MCF 10A (cell line): ENCODE measurements around the gene RAB11FIP5. TPM values are rescaled to one million over a fixed set of nuclear protein-coding genes. Genes with fewer than 3 reads are reported as not detected.

Source experiments
- BruUV-seq: library from RNA; stranded (reverse); fragments of 400-500 nt; replicated peaks from 2 replicates; lab custom pipeline; 2021; lab: Mats Ljungman, UMichigan
- CTCF ChIA-PET: fragments of 300-600 bp; sonication (Branson Sonifier 250); formaldehyde crosslinking; extraction: SDS; loops from one replicate; lab custom pipeline; 2021; ENCODE audit warnings: antibody characterized with exemption, inconsistent platforms; lab: Yijun Ruan, JAX
- POLR2A ChIA-PET: fragments of 300-600, 350-650 bp; sonication (Branson Sonifier 250); formaldehyde crosslinking; extraction: SDS; loops from one replicate; lab custom pipeline; 2020; ENCODE audit warnings: antibody characterized with exemption, inconsistent platforms; lab: Yijun Ruan, JAX
- DNase-seq: peaks from one replicate; pipeline ENCODE4 v3.0.0-alpha.2; 2018; ENCODE audit not compliant: unreplicated experiment
- H3K27ac Mint-ChIP-seq: one replicate; pipeline ENCODE4 v1.8.0; 2022; ENCODE audit warnings: mild to moderate bottlenecking, low read depth, mixed read lengths; ENCODE audit not compliant: unreplicated experiment
- H3K27me3 Mint-ChIP-seq: one replicate; pipeline ENCODE4 v1.8.0; 2022; ENCODE audit warnings: mixed read lengths; ENCODE audit not compliant: insufficient read depth, unreplicated experiment
- H3K36me3 Mint-ChIP-seq: one replicate; pipeline ENCODE4 v1.8.0; 2022; ENCODE audit warnings: mild to moderate bottlenecking, moderate library complexity, mixed read lengths; ENCODE audit not compliant: insufficient read depth, unreplicated experiment
- H3K4me1 Mint-ChIP-seq: one replicate; pipeline ENCODE4 v1.8.0; 2022; ENCODE audit warnings: mixed read lengths; ENCODE audit not compliant: insufficient read depth, unreplicated experiment
- H3K4me3 Mint-ChIP-seq: one replicate; pipeline ENCODE4 v1.8.0; 2022; ENCODE audit warnings: mild to moderate bottlenecking, moderate library complexity, mixed read lengths; ENCODE audit not compliant: unreplicated experiment
- H3K9me3 Mint-ChIP-seq: one replicate; pipeline ENCODE4 v1.8.0; 2022; ENCODE audit warnings: mixed read lengths; ENCODE audit not compliant: unreplicated experiment
- intact Hi-C: fragments of 100-400 bp; cut with micrococcal nuclease; formaldehyde crosslinking; loops from 2 replicates; pipeline ENCODE4 v1.14.1; 2022
- total RNA-seq: library from RNA; stranded (reverse); gene quantifications from 2 replicates; pipeline ENCODE4 v1.2.3, GENCODE V29; 2022
- TF ChIP-seq, protein P1 (sequence below): fragments of 200-600 bp; IDR thresholded peaks from one replicate; pipeline ENCODE4 v1.8.0; 2022; ENCODE audit warnings: antibody characterized with exemption, mild to moderate bottlenecking; ENCODE audit not compliant: unreplicated experiment

Gene RAB11FIP5
- total RNA-seq, 1 experiment from 2014 or later = 36.9 TPM

DNA sequence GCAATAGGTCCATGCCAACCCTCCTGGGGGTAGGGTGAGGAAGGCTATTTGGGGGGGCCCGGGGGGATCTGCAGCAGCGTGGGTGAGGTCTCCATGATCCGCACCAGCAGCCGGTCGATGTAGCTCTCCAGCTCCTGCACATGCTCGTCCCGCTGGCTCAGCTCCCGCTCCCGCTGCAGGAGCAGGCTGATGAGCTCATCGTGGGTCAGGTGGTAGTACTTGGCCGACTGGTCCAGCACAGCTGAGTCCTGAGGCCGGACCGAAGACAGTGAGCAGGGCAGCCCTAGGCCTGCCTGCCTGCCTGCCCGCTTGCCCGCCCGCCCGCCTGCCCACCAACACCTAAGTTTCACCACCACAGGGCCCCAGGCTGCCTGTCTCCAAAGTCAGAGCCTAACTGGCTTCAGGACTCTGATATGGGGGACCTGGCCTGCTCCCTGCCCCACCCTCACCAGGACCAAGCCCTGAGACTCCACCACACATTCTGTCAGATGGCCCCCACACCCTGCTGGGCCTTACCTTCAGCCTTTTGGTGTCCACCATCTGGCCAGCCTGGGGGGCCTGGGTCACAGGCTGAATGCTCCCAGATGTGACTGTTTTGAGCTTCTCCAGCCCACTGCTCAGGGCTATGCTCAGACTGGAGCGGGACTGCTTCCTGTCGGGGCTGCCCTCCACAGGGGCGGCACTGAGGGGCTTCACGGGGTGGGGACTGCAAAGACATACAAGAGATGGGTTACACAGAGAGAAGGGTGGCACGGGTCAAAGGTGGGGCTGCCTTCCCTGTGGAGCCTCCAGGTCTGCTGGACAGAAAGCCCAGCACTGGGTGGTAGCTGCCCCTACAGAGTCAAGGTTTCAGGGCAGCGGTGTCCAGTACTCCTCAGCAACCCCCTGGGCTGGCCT is 37.0 kb downstream of the RAB11FIP5 start:
- POLR2A ChIA-PET = no interaction called here
- intact Hi-C loops = no loop called here
- TF ChIP-seq, protein P1, sequence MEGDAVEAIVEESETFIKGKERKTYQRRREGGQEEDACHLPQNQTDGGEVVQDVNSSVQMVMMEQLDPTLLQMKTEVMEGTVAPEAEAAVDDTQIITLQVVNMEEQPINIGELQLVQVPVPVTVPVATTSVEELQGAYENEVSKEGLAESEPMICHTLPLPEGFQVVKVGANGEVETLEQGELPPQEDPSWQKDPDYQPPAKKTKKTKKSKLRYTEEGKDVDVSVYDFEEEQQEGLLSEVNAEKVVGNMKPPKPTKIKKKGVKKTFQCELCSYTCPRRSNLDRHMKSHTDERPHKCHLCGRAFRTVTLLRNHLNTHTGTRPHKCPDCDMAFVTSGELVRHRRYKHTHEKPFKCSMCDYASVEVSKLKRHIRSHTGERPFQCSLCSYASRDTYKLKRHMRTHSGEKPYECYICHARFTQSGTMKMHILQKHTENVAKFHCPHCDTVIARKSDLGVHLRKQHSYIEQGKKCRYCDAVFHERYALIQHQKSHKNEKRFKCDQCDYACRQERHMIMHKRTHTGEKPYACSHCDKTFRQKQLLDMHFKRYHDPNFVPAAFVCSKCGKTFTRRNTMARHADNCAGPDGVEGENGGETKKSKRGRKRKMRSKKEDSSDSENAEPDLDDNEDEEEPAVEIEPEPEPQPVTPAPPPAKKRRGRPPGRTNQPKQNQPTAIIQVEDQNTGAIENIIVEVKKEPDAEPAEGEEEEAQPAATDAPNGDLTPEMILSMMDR = no peak
- no peak for DNase-seq
- H3K9me3 Mint-ChIP-seq = no peaks in the 10 kb centered on the region
- H3K4me1 Mint-ChIP-seq = peaks cover 7% of the 10 kb centered on the region
- CTCF ChIA-PET = interaction anchor here (1.0 to 3.6 kb wide), 3 partner anchors 10 to 86 kb away, joined by 3 to 31 read pairs (median 6); no protein-coding TSS in a partner anchor
- no peaks in the 10 kb centered on the region for H3K27me3 Mint-ChIP-seq
- peaks cover 33% of the 10 kb centered on the region for H3K36me3 Mint-ChIP-seq
- no peak overlapping the region for H3K4me3 Mint-ChIP-seq
- H3K27ac Mint-ChIP-seq = no peak overlapping the region
- BruUV-seq = no TSS peak

GRCh38 chr2:73074110-73075069 is 38.4 kb downstream of the RAB11FIP5 start:
- no peak overlapping the region for H3K27ac Mint-ChIP-seq
- TF ChIP-seq, protein P1 = no peak
- intact Hi-C loops = loop anchor here (5.0 kb wide), 2 partner anchors 88 to 182 kb away; no protein-coding TSS in a partner anchor
- BruUV-seq = no TSS peak
- no peaks in the 10 kb centered on the region for H3K27me3 Mint-ChIP-seq
- peaks cover 33% of the 10 kb centered on the region for H3K36me3 Mint-ChIP-seq
- no peak for DNase-seq
- ChIA-PET CTCF (interaction anchor here (0.5 to 3.6 kb wide), 7 partner anchors 11 to 181 kb away, joined by 3 to 31 read pairs (median 6); no protein-coding TSS in a partner anchor), POLR2A (interaction anchor here (1.6 kb wide), 1 partner anchor 36 kb away, joined by 4 read pairs; no protein-coding TSS in a partner anchor)
- no peaks in the 10 kb centered on the region for H3K9me3 Mint-ChIP-seq
- no peak overlapping the region for H3K4me3 Mint-ChIP-seq
- H3K4me1 Mint-ChIP-seq = peaks cover 17% of the 10 kb centered on the region

GRCh38 chr2:73072416-73072815 is 40.3 kb downstream of the RAB11FIP5 start:
- H3K36me3 Mint-ChIP-seq = peaks cover 33% of the 10 kb centered on the region
- no peaks in the 10 kb centered on the region for H3K27me3 Mint-ChIP-seq
- H3K4me1 Mint-ChIP-seq = peaks cover 34% of the 10 kb centered on the region
- intact Hi-C loops = loop anchor here (5.0 kb wide), 2 partner anchors 90 to 180 kb away; no protein-coding TSS in a partner anchor
- TF ChIP-seq, protein P1 = no peak
- peak overlapping the region; percentile 88 for H3K4me3 Mint-ChIP-seq
- peak overlapping the region; percentile 88 for H3K27ac Mint-ChIP-seq
- no peak for DNase-seq
- BruUV-seq = no TSS peak
- ChIA-PET POLR2A (interaction anchor here (1.0 to 2.3 kb wide), 2 partner anchors 9 to 10 kb away, joined by 4 to 7 read pairs; no protein-coding TSS in a partner anchor), CTCF (interaction anchor here (0.8 to 1.7 kb wide), 3 partner anchors 13 to 140 kb away, joined by 3 to 15 read pairs (median 5); no protein-coding TSS in a partner anchor)
- no peaks in the 10 kb centered on the region for H3K9me3 Mint-ChIP-seq
